Measurements from ENCODE around the gene OSBPL10. TPM values are rescaled to one million over a fixed set of nuclear protein-coding genes. Genes with fewer than 3 reads are reported as not detected.

OSBPL10 gene
- total RNA-seq, 1 donor from 2014 or later: 3.8 TPM

DNA sequence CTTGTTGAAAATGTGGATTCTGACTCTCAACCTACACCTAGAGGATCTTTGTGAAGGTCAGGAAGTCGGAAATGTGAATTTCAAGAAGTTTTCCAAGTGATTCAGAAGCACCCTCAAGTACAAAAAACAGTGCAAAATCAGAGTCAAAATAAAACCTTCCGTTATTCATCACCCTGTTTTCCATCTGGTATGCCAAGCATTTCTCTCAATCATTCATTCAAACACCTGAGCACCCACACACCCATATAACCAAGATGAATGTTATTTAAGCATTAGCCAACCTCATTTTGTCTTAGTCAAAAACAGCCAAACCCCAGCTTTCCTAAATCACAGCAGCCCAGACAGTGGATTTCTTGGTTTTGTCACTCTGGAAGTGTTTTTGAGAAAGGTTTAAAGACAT, 91.1 kb downstream of the OSBPL10 start:
- Mint-ChIP-seq H3K4me3 (ENCODE audit: unreplicated experiment) (no peak overlapping the region), H3K4me1 (ENCODE audit: low read depth, unreplicated experiment) (no peaks in the 10 kb centered on the region), H3K27me3 (ENCODE audit: unreplicated experiment) (no peaks in the 10 kb centered on the region), H3K36me3 (ENCODE audit: unreplicated experiment) (no peaks in the 10 kb centered on the region), H3K27ac (ENCODE audit: unreplicated experiment) (no peak overlapping the region), H3K9me3 (ENCODE audit: unreplicated experiment) (no peaks in the 10 kb centered on the region)
- DNase-seq: no peak
- TF ChIP-seq, protein P1, sequence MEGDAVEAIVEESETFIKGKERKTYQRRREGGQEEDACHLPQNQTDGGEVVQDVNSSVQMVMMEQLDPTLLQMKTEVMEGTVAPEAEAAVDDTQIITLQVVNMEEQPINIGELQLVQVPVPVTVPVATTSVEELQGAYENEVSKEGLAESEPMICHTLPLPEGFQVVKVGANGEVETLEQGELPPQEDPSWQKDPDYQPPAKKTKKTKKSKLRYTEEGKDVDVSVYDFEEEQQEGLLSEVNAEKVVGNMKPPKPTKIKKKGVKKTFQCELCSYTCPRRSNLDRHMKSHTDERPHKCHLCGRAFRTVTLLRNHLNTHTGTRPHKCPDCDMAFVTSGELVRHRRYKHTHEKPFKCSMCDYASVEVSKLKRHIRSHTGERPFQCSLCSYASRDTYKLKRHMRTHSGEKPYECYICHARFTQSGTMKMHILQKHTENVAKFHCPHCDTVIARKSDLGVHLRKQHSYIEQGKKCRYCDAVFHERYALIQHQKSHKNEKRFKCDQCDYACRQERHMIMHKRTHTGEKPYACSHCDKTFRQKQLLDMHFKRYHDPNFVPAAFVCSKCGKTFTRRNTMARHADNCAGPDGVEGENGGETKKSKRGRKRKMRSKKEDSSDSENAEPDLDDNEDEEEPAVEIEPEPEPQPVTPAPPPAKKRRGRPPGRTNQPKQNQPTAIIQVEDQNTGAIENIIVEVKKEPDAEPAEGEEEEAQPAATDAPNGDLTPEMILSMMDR (IDR thresholded peaks at IDR 0.05; ENCODE audit: partially characterized antibody, unreplicated experiment): no peak

DNA sequence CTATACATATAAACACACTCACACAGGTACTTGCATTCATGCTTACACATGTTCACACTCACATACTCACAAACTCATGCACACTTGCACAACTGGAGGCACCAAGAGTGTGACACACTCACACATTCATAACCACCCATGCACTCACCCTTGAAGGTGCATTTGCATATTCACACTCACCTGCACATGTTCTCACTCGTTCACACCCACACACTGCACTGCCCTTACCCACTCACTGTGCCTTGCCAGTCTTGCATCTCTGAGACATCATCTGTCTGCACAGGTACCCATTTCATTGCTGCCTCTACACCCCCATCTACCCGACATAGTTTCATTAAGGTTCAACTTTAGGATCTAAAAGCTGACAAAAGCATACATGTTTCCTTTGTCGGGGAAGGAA, 95.8 kb downstream of the OSBPL10 start:
- Mint-ChIP-seq H3K27me3 (ENCODE audit: unreplicated experiment) (no peaks in the 10 kb centered on the region), H3K36me3 (ENCODE audit: unreplicated experiment) (peaks cover 3% of the 10 kb centered on the region), H3K9me3 (ENCODE audit: unreplicated experiment) (no peaks in the 10 kb centered on the region), H3K27ac (ENCODE audit: unreplicated experiment) (no peak overlapping the region), H3K4me1 (ENCODE audit: low read depth, unreplicated experiment) (no peaks in the 10 kb centered on the region), H3K4me3 (ENCODE audit: unreplicated experiment) (no peak overlapping the region)
- TF ChIP-seq, protein P1 (IDR thresholded peaks at IDR 0.05; ENCODE audit: partially characterized antibody, unreplicated experiment): no peak
- no peak for DNase-seq

DNA sequence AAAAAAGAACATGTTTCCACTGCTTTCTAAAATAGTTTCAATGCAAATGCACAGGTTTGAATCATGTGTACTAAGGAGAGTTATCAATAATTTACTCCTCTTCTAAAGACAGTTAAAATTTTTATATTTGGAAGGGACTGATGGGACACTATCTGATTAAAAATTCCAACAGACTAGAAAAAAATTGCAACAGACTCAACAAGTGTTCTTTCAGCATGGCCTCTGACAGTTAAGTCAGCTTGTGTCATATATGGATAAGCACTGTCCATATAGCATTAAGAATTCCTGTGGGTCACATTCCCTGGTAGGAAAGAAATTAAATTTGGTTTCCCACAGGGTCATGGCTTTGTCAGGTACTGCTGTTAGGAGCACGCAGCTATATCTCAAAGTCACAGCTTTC, 96.8 kb downstream of the OSBPL10 start:
- no peak overlapping the region for H3K27ac Mint-ChIP-seq (ENCODE audit: unreplicated experiment)
- H3K27me3 Mint-ChIP-seq (ENCODE audit: unreplicated experiment): no peaks in the 10 kb centered on the region
- TF ChIP-seq, protein P1 (IDR thresholded peaks at IDR 0.05; ENCODE audit: partially characterized antibody, unreplicated experiment): no peak
- H3K4me1 Mint-ChIP-seq (ENCODE audit: low read depth, unreplicated experiment): no peaks in the 10 kb centered on the region
- H3K4me3 Mint-ChIP-seq (ENCODE audit: unreplicated experiment): no peak overlapping the region
- H3K36me3 Mint-ChIP-seq (ENCODE audit: unreplicated experiment): peaks cover 3% of the 10 kb centered on the region
- no peak for DNase-seq
- H3K9me3 Mint-ChIP-seq (ENCODE audit: unreplicated experiment): no peaks in the 10 kb centered on the region

DNA sequence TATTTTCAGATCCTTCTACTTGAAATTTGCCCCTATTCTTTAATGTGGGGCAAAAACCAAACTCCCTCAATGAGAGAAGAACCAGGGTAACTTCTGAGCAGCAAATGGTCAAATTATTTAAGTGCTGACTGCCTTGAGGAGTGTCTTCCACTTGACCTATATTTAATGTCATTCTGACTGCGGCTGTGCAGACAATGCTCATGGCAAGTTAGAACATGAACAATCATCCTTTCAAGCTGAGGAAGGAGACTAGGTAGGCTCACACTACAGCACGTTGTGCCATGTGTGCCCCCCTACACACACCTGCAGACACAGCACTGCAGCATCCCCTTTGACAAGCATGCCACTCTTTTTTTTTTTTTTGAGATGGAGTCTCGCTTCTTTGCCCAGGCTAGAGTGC, 98.2 kb downstream of the OSBPL10 start:
- Mint-ChIP-seq H3K36me3 (ENCODE audit: unreplicated experiment) (peaks cover 3% of the 10 kb centered on the region), H3K4me3 (ENCODE audit: unreplicated experiment) (no peak overlapping the region), H3K4me1 (ENCODE audit: low read depth, unreplicated experiment) (no peaks in the 10 kb centered on the region), H3K27ac (ENCODE audit: unreplicated experiment) (no peak overlapping the region), H3K27me3 (ENCODE audit: unreplicated experiment) (no peaks in the 10 kb centered on the region), H3K9me3 (ENCODE audit: unreplicated experiment) (no peaks in the 10 kb centered on the region)
- TF ChIP-seq, protein P1 (IDR thresholded peaks at IDR 0.05; ENCODE audit: partially characterized antibody, unreplicated experiment): no peak
- no peak for DNase-seq

DNA sequence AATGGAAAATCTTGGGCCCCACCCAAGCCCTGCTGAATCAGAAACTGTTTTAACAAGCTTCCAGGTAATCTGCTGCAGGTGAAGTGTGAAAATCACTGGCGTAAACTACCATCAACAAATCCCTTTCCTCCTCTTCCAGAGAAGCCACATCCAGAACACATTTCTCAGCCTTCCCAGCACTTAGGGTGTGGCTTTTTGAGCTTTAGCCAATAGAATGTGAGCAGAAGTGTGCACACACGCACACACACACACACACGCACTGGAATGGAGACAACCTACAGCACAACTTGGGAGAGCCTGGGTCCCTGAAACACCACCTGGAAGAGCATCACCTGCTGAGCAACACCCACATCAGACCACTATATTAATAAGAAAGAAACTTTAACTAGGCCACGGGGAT, 98.6 kb downstream of the OSBPL10 start:
- no peak for DNase-seq
- TF ChIP-seq, protein P1 (IDR thresholded peaks at IDR 0.05; ENCODE audit: partially characterized antibody, unreplicated experiment): no peak
- H3K27me3 Mint-ChIP-seq (ENCODE audit: unreplicated experiment): no peaks in the 10 kb centered on the region
- no peaks in the 10 kb centered on the region for H3K9me3 Mint-ChIP-seq (ENCODE audit: unreplicated experiment)
- H3K36me3 Mint-ChIP-seq (ENCODE audit: unreplicated experiment): peaks cover 3% of the 10 kb centered on the region
- H3K4me1 Mint-ChIP-seq (ENCODE audit: low read depth, unreplicated experiment): no peaks in the 10 kb centered on the region
- H3K27ac Mint-ChIP-seq (ENCODE audit: unreplicated experiment): no peak overlapping the region
- H3K4me3 Mint-ChIP-seq (ENCODE audit: unreplicated experiment): no peak overlapping the region

Measured in glutamatergic neuron (in vitro differentiated cells).